Endothelial cell of umbilical vein (primary cell): ENCODE data around the gene EFNA5. TPM values are rescaled to one million over a fixed set of nuclear protein-coding genes. Genes with fewer than 3 reads are reported as not detected.

Experiments
- BruUV-seq: library from RNA; stranded (reverse); fragments of 400-500 nt; replicated peaks from 2 replicates; lab custom pipeline; 2021; lab: Mats Ljungman, UMichigan
- CTCF ChIA-PET: fragments of 300-600, 350-600 bp; sonication (Branson Sonifier 250); formaldehyde crosslinking; loops from one replicate; lab custom pipeline; 2021; ENCODE audit warnings: antibody characterized with exemption, inconsistent platforms; lab: Charles Lee
- POLR2A ChIA-PET: fragments of 300-600, 350-600 bp; sonication (Branson Sonifier 250); formaldehyde crosslinking; loops from one replicate; lab custom pipeline; 2021; ENCODE audit warnings: antibody characterized with exemption, inconsistent platforms; lab: Charles Lee
- DNase-seq: peaks from one replicate; pipeline ENCODE4 v3.0.0-alpha.2; 2011; ENCODE audit warnings: low read depth, low spot score
- FAIRE-seq: peaks from 2 replicates; lab custom pipeline; 2011; peaks lifted over from hg19 to GRCh38; lab: Jason Lieb, UNC
- H2AFZ ChIP-seq: 2 replicates; pipeline ENCODE4 v1.6.0; 2012; ENCODE audit warnings: low read depth, low read length, control low read depth, inconsistent platforms
- H3K27ac ChIP-seq: 2 replicates; pipeline ENCODE4 v1.5.1; 2011; ENCODE audit warnings: low read depth, mild to moderate bottlenecking, control low read depth, low read length, moderate library complexity; ENCODE audit not compliant: insufficient read depth
- H3K27me3 ChIP-seq, 2 experiments: 2 replicates each; pipeline versions ENCODE4 v1.6.0 to v1.6.1; 2011; ENCODE audit warnings: low read length in 2 of 2, mixed read lengths in 1 of 2; ENCODE audit not compliant: control insufficient read depth in 2 of 2, insufficient read depth in 2 of 2
- H3K36me3 ChIP-seq, 2 experiments: 2 replicates in 1 of 2; 3 replicates in 1 of 2; pipeline ENCODE4 v1.5.1; 2011; ENCODE audit warnings: low read length in 2 of 2, mild to moderate bottlenecking in 1 of 2, moderate library complexity in 1 of 2; ENCODE audit not compliant: control insufficient read depth in 2 of 2, insufficient read depth in 2 of 2; ENCODE audit errors: extremely low read depth in 1 of 2
- H3K4me1 ChIP-seq: 3 replicates; pipeline ENCODE4 v1.5.1; 2011; ENCODE audit warnings: mild to moderate bottlenecking, low read length; ENCODE audit not compliant: control insufficient read depth, insufficient read depth; ENCODE audit errors: extremely low read depth
- H3K4me2 ChIP-seq: 2 replicates; pipeline ENCODE4 v1.6.1; 2011; ENCODE audit warnings: low read length, control low read depth, mixed read lengths; ENCODE audit not compliant: insufficient read depth
- H3K4me3 ChIP-seq, 3 experiments: fragments of 200-600 bp in 1 of 3; sonication (generic), shearing (Covaris generic) in 1 of 3; replicated peaks in 1 of 3; 2 replicates each; pipeline ENCODE4 v1.5.1; 2011 to 2016; ENCODE audit warnings: control low read depth in 3 of 3, low read length in 3 of 3, mild to moderate bottlenecking in 2 of 3, inconsistent platforms in 1 of 3, low read depth in 1 of 3, moderate library complexity in 1 of 3; ENCODE audit not compliant: insufficient read depth in 1 of 3
- H3K79me2 ChIP-seq: 2 replicates; pipeline ENCODE4 v1.6.0; 2012; ENCODE audit warnings: low read length, inconsistent platforms; ENCODE audit not compliant: control insufficient read depth, insufficient read depth
- H3K9ac ChIP-seq: replicated peaks from 2 replicates; pipeline ENCODE3; 2011; ENCODE audit warnings: low read length, control low read depth; ENCODE audit not compliant: insufficient read depth; ENCODE audit errors: extremely low read depth
- H3K9me1 ChIP-seq: replicated peaks from 3 replicates; pipeline ENCODE4 v1.6.0; 2011; ENCODE audit warnings: mild to moderate bottlenecking, low read length; ENCODE audit not compliant: control insufficient read depth, insufficient read depth; ENCODE audit errors: extremely low read depth
- H3K9me3 ChIP-seq: replicated peaks from 2 replicates; pipeline ENCODE4 v1.5.1; 2012; ENCODE audit warnings: low read length, inconsistent platforms; ENCODE audit not compliant: control insufficient read depth, insufficient read depth
- H4K20me1 ChIP-seq: replicated peaks from 2 replicates; pipeline ENCODE3; 2011; ENCODE audit warnings: mild to moderate bottlenecking, low read length; ENCODE audit not compliant: control insufficient read depth, insufficient read depth; ENCODE audit errors: extremely low read depth
- GATA2 ChIP-seq: IDR thresholded peaks from 2 replicates; pipeline ENCODE4 v1.7.0; 2011; ENCODE audit warnings: low read depth, mild to moderate bottlenecking, moderate library complexity, mixed read lengths, low read length; ENCODE audit not compliant: insufficient read length, insufficient read depth
- MAX ChIP-seq: IDR thresholded peaks from 2 replicates; pipeline ENCODE4 v1.6.1; 2011; ENCODE audit not compliant: insufficient read depth, insufficient read length
- MYC ChIP-seq: IDR thresholded peaks from one replicate; pipeline ENCODE4 v1.6.1; 2011; ENCODE audit warnings: mild to moderate bottlenecking, low read depth, low read length
- POLR2AphosphoS5 ChIP-seq: IDR thresholded peaks from 2 replicates; pipeline ENCODE4 v1.6.1; 2012; ENCODE audit warnings: low read depth, mild to moderate bottlenecking, control low read depth, low read length, moderate library complexity; ENCODE audit not compliant: insufficient read depth
- dilution Hi-C: fragments of 300-500 bp; cut with MboI; formaldehyde crosslinking; loops from one replicate; pipeline ENCODE4 v1.15.0; 2019; ENCODE audit warnings: low sequenced_read_pairs; ENCODE audit not compliant: extremely low pct_ligation_motif_present
- intact Hi-C: fragments of 100-400 bp; cut with micrococcal nuclease; formaldehyde crosslinking; loops from one replicate; pipeline ENCODE4 v1.10.0; 2022
- polyA plus RNA-seq, 4 experiments: library from polyadenylated mRNA; depleted of rRNA in 3 of 4; stranded (reverse) in 3 of 4; unstranded in 1 of 4; fragments of >200 nt; gene quantifications; 2 replicates each; pipeline versions ENCODE4 v1.2.1 to v1.2.3, GENCODE V29; 2011 to 2012; ENCODE audit warnings: missing spikeins in 1 of 4
- total RNA-seq: library from RNA; stranded (reverse); gene quantifications from 2 replicates; pipeline ENCODE4 v1.2.3, GENCODE V29; 2021

The EFNA5 gene
- total and polyA plus RNA-seq, 2 donors (not counting 3 experiments of a cell fraction or from before 2014, with no cell fraction given): 13.6 to 22.1 TPM

DNA sequence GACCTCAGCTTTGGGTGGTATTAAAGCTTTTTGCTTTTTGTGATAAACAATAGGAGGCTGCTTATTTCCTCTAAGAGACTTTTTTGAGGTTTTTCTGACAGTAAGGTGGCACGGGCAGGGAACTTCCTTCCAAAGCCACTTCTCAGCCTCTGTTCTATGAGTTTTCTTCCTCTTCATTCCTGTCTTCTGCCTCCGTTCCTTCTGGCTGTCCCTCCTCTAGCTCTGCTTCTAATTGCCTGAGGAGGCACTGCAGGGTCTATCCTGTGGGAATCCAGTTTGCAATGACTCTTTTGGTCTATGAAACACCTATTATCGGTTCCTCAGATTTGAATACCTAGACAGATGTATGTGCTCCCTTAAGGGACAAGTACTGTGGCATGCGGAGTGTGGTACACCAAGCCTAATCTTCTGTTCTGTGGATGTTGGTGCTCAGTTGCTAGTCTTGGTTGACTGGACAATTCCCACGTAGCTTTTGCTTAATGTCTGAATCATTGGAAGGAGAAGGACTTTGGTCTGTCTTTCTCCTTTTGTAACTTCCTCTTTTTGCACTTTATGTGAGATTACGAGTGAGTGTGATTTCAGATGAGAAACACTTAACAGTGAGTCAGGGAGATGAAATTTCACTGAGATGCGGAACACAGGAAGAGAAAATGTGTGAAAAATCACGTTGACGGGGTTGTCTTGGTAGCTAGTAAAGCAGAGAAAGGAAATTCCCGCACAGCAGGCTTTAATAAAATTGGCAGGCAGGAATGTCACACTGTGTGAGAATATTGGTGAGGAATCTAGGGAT lies 305.2 kb downstream of the EFNA5 start:
- dilution Hi-C loops: no loop called here
- POLR2A ChIA-PET: no interaction called here
- Histone ChIP-seq H3K36me3 (no peaks in the 10 kb centered on the region), H3K4me1 (no peaks in the 10 kb centered on the region), H3K27me3 (no peaks in the 10 kb centered on the region), H3K9me3 (no peaks in the 10 kb centered on the region), H2AFZ (no peak overlapping the region), H3K9ac (no peak overlapping the region), H4K20me1 (no peaks in the 10 kb centered on the region), H3K79me2 (no peaks in the 10 kb centered on the region), H3K4me2 (no peak overlapping the region), H3K27ac (no peak overlapping the region), H3K4me3 (no peak overlapping the region), H3K9me1 (no peaks in the 10 kb centered on the region)
- DNase-seq: peak; percentile 55
- intact Hi-C loops: loop anchor here (5.0 kb wide), 1 partner anchor 307 kb away; the partner anchor contains the start of gene EFNA5
- CTCF ChIA-PET: interaction anchor here (1.0 to 1.5 kb wide), 2 partner anchors 118 to 207 kb away, joined by 5 to 9 read pairs; no protein-coding TSS in a partner anchor
- no TSS peak for BruUV-seq
- TF ChIP-seq MYC (no peak), MAX (no peak), GATA2 (no peak), POLR2AphosphoS5 (no peak)
- FAIRE-seq: no peak
